Small intestine (tissue), 7 donors: ENCODE measurements around the gene TENT4B. TPM values are rescaled to one million over a fixed set of nuclear protein-coding genes. Genes with fewer than 3 reads are reported as not detected.
A peak's percentile ranks its signal among the peaks of the same experiment; 100 is the strongest.

Experiments used
- DNase-seq, 2 donors: peaks; one replicate each; pipeline versions ENCODE4 v3.0.0 to v3.0.0-alpha.2; 2013
- FAIRE-seq: peaks from 2 replicates; lab custom pipeline; 2012; peaks lifted over from hg19 to GRCh38; lab: Jason Lieb, UNC
- H3K27ac ChIP-seq, 3 donors: one replicate each; pipeline ENCODE4 v1.5.1; 2013; ENCODE audit warnings: low read length in 2 of 3, mild to moderate bottlenecking in 2 of 3, control low read depth in 1 of 3, inconsistent platforms in 1 of 3, low read depth in 1 of 3, moderate library complexity in 1 of 3
- H3K27me3 ChIP-seq, 3 donors: one replicate each; pipeline ENCODE4 v1.6.1; 2013; ENCODE audit warnings: low read length in 3 of 3, inconsistent platforms in 1 of 3; ENCODE audit not compliant: control insufficient read depth in 3 of 3, insufficient read depth in 3 of 3
- H3K36me3 ChIP-seq, 3 donors: one replicate each; pipeline ENCODE4 v1.6.1; 2013; ENCODE audit warnings: low read length in 3 of 3, inconsistent platforms in 1 of 3, low read depth in 1 of 3, mild to moderate bottlenecking in 1 of 3, moderate library complexity in 1 of 3; ENCODE audit not compliant: control insufficient read depth in 3 of 3, insufficient read depth in 2 of 3
- H3K4me1 ChIP-seq, 3 donors: one replicate each; pipeline ENCODE4 v1.6.1; 2013; ENCODE audit warnings: low read length in 2 of 3, inconsistent platforms in 1 of 3, low read depth in 1 of 3, mild to moderate bottlenecking in 1 of 3, moderate library complexity in 1 of 3; ENCODE audit not compliant: control insufficient read depth in 3 of 3, insufficient read depth in 2 of 3
- H3K4me3 ChIP-seq, 3 donors: one replicate each; pipeline ENCODE4 v1.5.1; 2013; ENCODE audit warnings: low read length in 3 of 3, control low read depth in 1 of 3, inconsistent platforms in 1 of 3, low read depth in 1 of 3, mild to moderate bottlenecking in 1 of 3, moderate library complexity in 1 of 3
- H3K9me3 ChIP-seq, 2 donors: one replicate each; pipeline ENCODE4 v1.6.1; 2013; ENCODE audit warnings: low read depth in 1 of 2, low read length in 1 of 2; ENCODE audit not compliant: control insufficient read depth in 2 of 2, insufficient read depth in 1 of 2
- WGBS, 3 donors: extraction: QIAGEN DNeasy Blood & Tissue Kit; methylation state at CpG; one replicate each; pipeline ENCODE4 v1.1.7; 2013; 5-methylcytosine and 5-hydroxymethylcytosine counted together
- polyA plus RNA-seq, 4 donors: library from polyadenylated mRNA; stranded (reverse) in 3 of 4; unstranded in 1 of 4; fragments of 200-250 nt in 3 of 4; fragments of 120-200 nt in 1 of 4; gene quantifications; one replicate each; pipeline versions ENCODE4 v1.2.1 to v1.2.3, GENCODE V29; 2013
- donor health status: healthy with polysubstance abuse.
- donor health status: control.
- donor health status: control.
- donor health status: Bipolar disorder and iron deficiency.
- donor health status: healthy.

TENT4B gene
- polyA plus RNA-seq, 4 donors: 5.1 to 19.4 (median 7.4) TPM

- DNase-seq: no peak
- 62 to 67% (median 65%) methylated on average over 4 of the region's 4 CpGs for WGBS, 3 donors
- peaks cover 0 to 2% of the 10 kb centered on the region in 2 donors for H3K9me3 ChIP-seq
- H3K27me3 ChIP-seq: no peaks in the 10 kb centered on the region
- peaks cover 0 to 7% (median 0%) of the 10 kb centered on the region in 3 donors for H3K36me3 ChIP-seq
- no peak overlapping the region for H3K27ac ChIP-seq
- no peak overlapping the region for H3K4me3 ChIP-seq
- no peak for FAIRE-seq
- peaks cover 4 to 10% (median 6%) of the 10 kb centered on the region in 3 donors for H3K4me1 ChIP-seq
Measured at GRCh38 chr16:50172195-50172922, 19.3 kb downstream of the TENT4B start.

DNA sequence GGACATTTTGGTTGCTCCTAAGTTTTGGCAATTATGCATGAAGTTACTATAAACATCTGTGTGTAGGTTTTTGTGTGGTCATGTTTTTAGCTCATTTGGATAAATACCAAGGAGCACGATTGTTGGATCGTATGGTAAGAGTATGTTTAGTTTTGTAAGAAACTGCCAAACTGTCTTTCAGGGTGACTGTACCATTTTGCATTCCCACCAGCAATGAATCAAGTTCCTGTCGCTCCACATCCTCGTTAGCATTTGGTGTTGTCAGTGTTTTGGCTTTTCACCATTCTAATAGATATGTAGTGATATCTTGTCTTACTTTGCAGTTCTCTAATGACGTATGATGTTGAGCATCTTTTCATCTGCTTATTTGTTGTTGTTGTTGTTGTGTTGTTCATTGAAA is 20.2 kb downstream of the TENT4B start:
- Histone ChIP-seq H3K4me1 (peaks cover 2 to 6% (median 5%) of the 10 kb centered on the region in 3 donors), H3K27me3 (no peaks in the 10 kb centered on the region), H3K27ac (no peak overlapping the region), H3K9me3 (peaks cover 0 to 2% of the 10 kb centered on the region in 2 donors), H3K4me3 (no peak overlapping the region), H3K36me3 (peaks cover 0 to 7% (median 0%) of the 10 kb centered on the region in 3 donors)
- whole genome bisulfite sequencing, 3 donors: 79 to 83% (median 81%) methylated on average over 5 of the region's 5 CpGs
- no peak for FAIRE-seq
- DNase-seq: no peak

- Histone ChIP-seq H3K4me3 (no peak overlapping the region), H3K36me3 (peaks cover 0 to 8% (median 0%) of the 10 kb centered on the region in 3 donors), H3K4me1 (peaks cover 0 to 2% (median 0%) of the 10 kb centered on the region in 3 donors), H3K27me3 (no peaks in the 10 kb centered on the region), H3K9me3 (peaks cover 0 to 2% of the 10 kb centered on the region in 2 donors), H3K27ac (no peak overlapping the region)
- FAIRE-seq: no peak
- 54 to 78% (median 59%) methylated on average over 1 of the region's 1 CpG for WGBS, 3 donors
- no peak for DNase-seq
Measured at GRCh38 chr16:50178491-50178941, 25.4 kb downstream of the TENT4B start.

GRCh38 chr16:50182441-50182840 is 29.3 kb downstream of the TENT4B start:
- H3K27me3 ChIP-seq: no peaks in the 10 kb centered on the region
- H3K4me1 ChIP-seq: peaks cover 2 to 16% (median 8%) of the 10 kb centered on the region in 3 donors
- DNase-seq: no peak
- H3K4me3 ChIP-seq: no peak overlapping the region
- H3K9me3 ChIP-seq: no peaks in the 10 kb centered on the region
- FAIRE-seq: no peak
- peaks cover 0 to 4% (median 0%) of the 10 kb centered on the region in 3 donors for H3K36me3 ChIP-seq
- no peak overlapping the region for H3K27ac ChIP-seq

DNA sequence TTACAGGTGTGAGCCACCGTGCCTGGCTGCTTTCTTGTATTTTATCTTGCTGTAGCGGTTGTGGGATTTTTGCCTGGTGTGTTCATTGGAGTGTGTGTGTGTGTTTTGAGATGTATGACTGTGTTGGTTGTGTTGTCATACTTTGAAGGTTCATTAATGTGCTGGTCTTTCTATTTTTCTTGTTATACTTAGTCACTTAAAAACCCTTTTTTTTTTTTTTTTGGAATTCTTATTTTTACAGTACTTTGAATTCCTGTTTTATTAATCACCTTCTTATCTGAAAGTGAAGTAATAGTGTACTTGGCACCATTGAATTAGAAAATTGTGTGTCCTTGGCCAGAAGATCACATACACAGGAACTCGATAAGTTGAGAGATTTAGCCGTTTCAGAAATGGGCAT is 30.2 kb downstream of the TENT4B start:
- no peak overlapping the region for H3K27ac ChIP-seq
- DNase-seq (no peak), FAIRE-seq (no peak)
- H3K4me1 ChIP-seq: peaks cover 2 to 16% (median 8%) of the 10 kb centered on the region in 3 donors
- no peak overlapping the region for H3K4me3 ChIP-seq
- peaks cover 0 to 8% (median 0%) of the 10 kb centered on the region in 3 donors for H3K36me3 ChIP-seq
- H3K27me3 ChIP-seq: no peaks in the 10 kb centered on the region
- H3K9me3 ChIP-seq: no peaks in the 10 kb centered on the region
- WGBS, 3 donors: 54 to 71% (median 57%) methylated on average over 4 of the region's 4 CpGs

DNA sequence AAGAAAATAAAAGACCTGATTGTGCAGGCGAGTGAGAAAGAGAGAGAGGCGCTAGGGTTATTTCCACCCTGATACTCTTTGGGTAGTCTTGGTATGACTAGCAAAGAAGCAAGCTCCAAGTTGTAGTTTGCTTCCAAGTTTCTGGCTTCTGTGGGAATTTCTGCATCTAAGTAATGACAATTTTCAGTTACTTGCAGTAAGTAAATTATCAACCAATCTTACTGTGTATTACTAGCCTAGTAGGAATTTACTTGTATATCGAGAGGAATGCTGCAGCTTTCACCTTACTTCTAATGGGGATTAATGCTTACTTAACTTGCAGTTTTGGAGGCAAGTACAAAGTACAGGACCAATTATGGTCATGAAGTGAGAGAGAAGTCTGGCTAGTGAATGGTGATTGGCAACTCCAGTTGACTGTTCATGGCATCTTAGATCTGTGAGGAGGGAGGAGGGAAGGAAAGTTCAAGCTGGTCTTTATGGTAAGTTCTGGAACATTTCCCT is 31.9 kb downstream of the TENT4B start:
- no peak overlapping the region for H3K4me3 ChIP-seq
- H3K36me3 ChIP-seq: peaks cover 0 to 8% (median 0%) of the 10 kb centered on the region in 3 donors
- DNase-seq: peak; percentile 77 to 86
- no peaks in the 10 kb centered on the region for H3K9me3 ChIP-seq
- H3K27ac ChIP-seq: peak overlapping the region in 1 of 3 donors; percentile 78
- H3K4me1 ChIP-seq: peaks cover 2 to 16% (median 8%) of the 10 kb centered on the region in 3 donors
- no peaks in the 10 kb centered on the region for H3K27me3 ChIP-seq
- no peak for FAIRE-seq
- 26 to 55% (median 32%) methylated on average over 3 of the region's 3 CpGs for WGBS, 3 donors

DNA sequence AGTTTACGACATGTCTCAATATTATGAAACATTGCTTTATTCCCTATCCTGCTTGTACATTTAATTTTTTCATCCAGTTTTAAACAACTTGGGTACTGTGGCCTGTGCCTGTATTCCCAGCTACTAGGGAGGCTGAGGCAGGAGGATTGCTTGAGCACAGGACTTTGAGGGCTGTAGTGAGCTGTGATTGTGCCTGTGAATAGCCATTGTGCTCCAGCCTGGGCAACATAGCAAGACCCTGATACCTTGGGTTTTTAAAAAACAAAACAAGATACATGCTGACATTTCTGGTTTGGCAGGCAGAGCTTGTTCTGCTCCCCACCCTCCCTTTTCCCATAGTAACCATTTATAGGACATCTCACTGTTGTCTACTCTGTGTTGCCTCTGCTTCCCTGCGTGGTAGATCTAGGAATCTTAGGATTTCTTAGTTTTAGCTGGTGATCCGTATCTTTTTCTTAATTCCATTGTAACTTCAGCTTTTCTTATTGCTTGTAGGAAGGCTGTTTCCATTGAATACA is 35.6 kb downstream of the TENT4B start:
- FAIRE-seq (no peak), DNase-seq (no peak)
- Histone ChIP-seq H3K27ac (no peak overlapping the region), H3K36me3 (peaks cover 0 to 9% (median 2%) of the 10 kb centered on the region in 3 donors), H3K9me3 (no peaks in the 10 kb centered on the region), H3K4me1 (peaks cover 0 to 16% (median 8%) of the 10 kb centered on the region in 3 donors), H3K4me3 (no peak overlapping the region), H3K27me3 (no peaks in the 10 kb centered on the region)
- 77 to 91% (median 86%) methylated on average over 3 of the region's 3 CpGs for WGBS, 3 donors

GRCh38 chr16:50190292-50190691 is 37.2 kb downstream of the TENT4B start:
- DNase-seq (no peak), FAIRE-seq (no peak)
- no peaks in the 10 kb centered on the region for H3K27me3 ChIP-seq
- no peak overlapping the region for H3K27ac ChIP-seq
- peaks cover 0 to 9% (median 2%) of the 10 kb centered on the region in 3 donors for H3K36me3 ChIP-seq
- H3K9me3 ChIP-seq: no peaks in the 10 kb centered on the region
- H3K4me3 ChIP-seq: no peak overlapping the region
- WGBS, 3 donors: 69 to 86% (median 79%) methylated on average over 2 of the region's 2 CpGs
- peaks cover 0 to 11% (median 6%) of the 10 kb centered on the region in 3 donors for H3K4me1 ChIP-seq
